ENCODE data around the gene ATP5PO.

The ATP5PO gene

DNA sequence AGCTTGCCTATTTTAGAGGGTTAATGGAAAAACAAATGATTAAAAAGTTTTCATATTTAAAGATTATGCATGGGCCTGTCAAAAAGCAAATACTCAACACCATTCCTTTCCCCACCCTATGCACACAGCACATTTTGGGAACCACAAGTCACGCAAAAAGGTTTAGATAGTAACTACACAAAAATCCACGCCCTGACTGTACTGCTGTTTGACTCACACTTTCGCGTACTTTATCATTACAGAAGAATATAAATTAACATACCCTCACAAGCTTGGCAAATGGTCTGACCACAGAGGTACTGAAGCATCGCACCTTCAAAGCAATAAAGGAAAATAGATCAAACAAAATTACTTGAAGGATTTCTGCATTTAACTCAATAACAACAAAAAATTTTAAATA lies 1.4 kb downstream of the ATP5PO start:
- TF ChIP-seq, protein P1, sequence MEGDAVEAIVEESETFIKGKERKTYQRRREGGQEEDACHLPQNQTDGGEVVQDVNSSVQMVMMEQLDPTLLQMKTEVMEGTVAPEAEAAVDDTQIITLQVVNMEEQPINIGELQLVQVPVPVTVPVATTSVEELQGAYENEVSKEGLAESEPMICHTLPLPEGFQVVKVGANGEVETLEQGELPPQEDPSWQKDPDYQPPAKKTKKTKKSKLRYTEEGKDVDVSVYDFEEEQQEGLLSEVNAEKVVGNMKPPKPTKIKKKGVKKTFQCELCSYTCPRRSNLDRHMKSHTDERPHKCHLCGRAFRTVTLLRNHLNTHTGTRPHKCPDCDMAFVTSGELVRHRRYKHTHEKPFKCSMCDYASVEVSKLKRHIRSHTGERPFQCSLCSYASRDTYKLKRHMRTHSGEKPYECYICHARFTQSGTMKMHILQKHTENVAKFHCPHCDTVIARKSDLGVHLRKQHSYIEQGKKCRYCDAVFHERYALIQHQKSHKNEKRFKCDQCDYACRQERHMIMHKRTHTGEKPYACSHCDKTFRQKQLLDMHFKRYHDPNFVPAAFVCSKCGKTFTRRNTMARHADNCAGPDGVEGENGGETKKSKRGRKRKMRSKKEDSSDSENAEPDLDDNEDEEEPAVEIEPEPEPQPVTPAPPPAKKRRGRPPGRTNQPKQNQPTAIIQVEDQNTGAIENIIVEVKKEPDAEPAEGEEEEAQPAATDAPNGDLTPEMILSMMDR (conservative IDR thresholded peaks at IDR 0.05; ENCODE audit: low read depth, low read length), result no peak
- H3K4me3 ChIP-seq (ENCODE audit: low read depth, low read length), result no peak overlapping the region
- DNase-seq (ENCODE audit: low read depth), result no peak

GRCh38 chr21:33909756-33910155 lies 5.8 kb downstream of the ATP5PO start:
- H3K4me3 ChIP-seq (ENCODE audit: low read depth, low read length), result no peak overlapping the region
- TF ChIP-seq, protein P1 (conservative IDR thresholded peaks at IDR 0.05; ENCODE audit: low read depth, low read length), result no peak
- DNase-seq (ENCODE audit: low read depth), result no peak

DNA sequence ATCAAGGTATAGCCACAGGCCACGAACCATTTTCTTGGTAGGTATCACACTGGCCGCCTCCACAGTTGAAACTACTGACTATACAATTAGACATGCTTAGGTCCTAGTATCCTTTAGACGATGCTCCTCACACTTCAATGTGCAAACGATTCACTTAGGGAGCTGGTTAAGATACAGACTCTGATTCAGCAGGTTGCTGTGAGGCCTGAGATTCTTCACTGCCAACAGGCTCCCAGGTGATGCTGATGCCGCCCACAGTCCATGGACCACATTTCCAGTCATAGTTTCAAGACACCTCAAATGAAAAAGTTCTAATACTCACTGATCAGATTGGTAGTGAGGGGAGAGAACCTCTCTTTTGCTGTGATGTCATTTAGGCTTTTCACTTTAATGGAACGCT lies 6.8 kb downstream of the ATP5PO start:
- DNase-seq (ENCODE audit: low read depth), result no peak
- H3K4me3 ChIP-seq (ENCODE audit: low read depth, low read length), result no peak overlapping the region
- TF ChIP-seq, protein P1 (conservative IDR thresholded peaks at IDR 0.05; ENCODE audit: low read depth, low read length), result no peak

GRCh38 chr21:33904041-33904440 lies 11.6 kb downstream of the ATP5PO start:
- TF ChIP-seq, protein P1 (conservative IDR thresholded peaks at IDR 0.05; ENCODE audit: low read depth, low read length), result no peak
- no peak overlapping the region for H3K4me3 ChIP-seq (ENCODE audit: low read depth, low read length)
- DNase-seq (ENCODE audit: low read depth), result no peak

GRCh38 chr21:33902349-33902748 lies 13.3 kb downstream of the ATP5PO start:
- TF ChIP-seq, protein P1 (conservative IDR thresholded peaks at IDR 0.05; ENCODE audit: low read depth, low read length), result no peak
- no peak overlapping the region for H3K4me3 ChIP-seq (ENCODE audit: low read depth, low read length)
- no peak for DNase-seq (ENCODE audit: low read depth)

- peak; percentile 90 for DNase-seq (ENCODE audit: low read depth)
- H3K4me3 ChIP-seq (ENCODE audit: low read depth, low read length), result no peak overlapping the region
- TF ChIP-seq, protein P1 (conservative IDR thresholded peaks at IDR 0.05; ENCODE audit: low read depth, low read length), result peak; percentile 84
Measured at GRCh38 chr21:33901412-33902288, 14.0 kb downstream of the ATP5PO start.

GRCh38 chr21:33899199-33899598 lies 16.4 kb downstream of the ATP5PO start:
- DNase-seq (ENCODE audit: low read depth), result peak; percentile 26

More at GRCh38 chr21:33899199-33899598, 16.4 kb downstream of the ATP5PO start:
- TF ChIP-seq, protein P1 (conservative IDR thresholded peaks at IDR 0.05; ENCODE audit: low read depth, low read length), result no peak
- no peak overlapping the region for H3K4me3 ChIP-seq (ENCODE audit: low read depth, low read length)

Measured in choroid plexus epithelial cell (primary cell).